ENCODE results near the gene PYGO2.

Gene PYGO2

GRCh38 chr1:154953611-154954038, 8.0 kb downstream of the PYGO2 start:
- no peaks in the 10 kb centered on the region for H3K27me3 ChIP-seq (ENCODE audit: insufficient read depth, poor library complexity, severe bottlenecking)
- no peak for DNase-seq (ENCODE audit: low read depth in 1 of 2, low spot score in 1 of 2)
- no peak overlapping the region for H3K4me3 ChIP-seq (replicated peaks; ENCODE audit: insufficient read depth, low read length)
- TF ChIP-seq GABPA (IDR thresholded peaks at IDR 0.05; ENCODE audit: low read depth) = no peak
- TF ChIP-seq POLR2AphosphoS5 (IDR thresholded peaks at IDR 0.05; ENCODE audit: low read depth) = no peak
- no peak for TF ChIP-seq CTCF (IDR thresholded peaks at IDR 0.05; ENCODE audit: insufficient read depth, low read length)
- TF ChIP-seq SPI1 (IDR thresholded peaks at IDR 0.05; ENCODE audit: borderline replicate concordance, low read depth) = no peak
- TF ChIP-seq, protein P1, sequence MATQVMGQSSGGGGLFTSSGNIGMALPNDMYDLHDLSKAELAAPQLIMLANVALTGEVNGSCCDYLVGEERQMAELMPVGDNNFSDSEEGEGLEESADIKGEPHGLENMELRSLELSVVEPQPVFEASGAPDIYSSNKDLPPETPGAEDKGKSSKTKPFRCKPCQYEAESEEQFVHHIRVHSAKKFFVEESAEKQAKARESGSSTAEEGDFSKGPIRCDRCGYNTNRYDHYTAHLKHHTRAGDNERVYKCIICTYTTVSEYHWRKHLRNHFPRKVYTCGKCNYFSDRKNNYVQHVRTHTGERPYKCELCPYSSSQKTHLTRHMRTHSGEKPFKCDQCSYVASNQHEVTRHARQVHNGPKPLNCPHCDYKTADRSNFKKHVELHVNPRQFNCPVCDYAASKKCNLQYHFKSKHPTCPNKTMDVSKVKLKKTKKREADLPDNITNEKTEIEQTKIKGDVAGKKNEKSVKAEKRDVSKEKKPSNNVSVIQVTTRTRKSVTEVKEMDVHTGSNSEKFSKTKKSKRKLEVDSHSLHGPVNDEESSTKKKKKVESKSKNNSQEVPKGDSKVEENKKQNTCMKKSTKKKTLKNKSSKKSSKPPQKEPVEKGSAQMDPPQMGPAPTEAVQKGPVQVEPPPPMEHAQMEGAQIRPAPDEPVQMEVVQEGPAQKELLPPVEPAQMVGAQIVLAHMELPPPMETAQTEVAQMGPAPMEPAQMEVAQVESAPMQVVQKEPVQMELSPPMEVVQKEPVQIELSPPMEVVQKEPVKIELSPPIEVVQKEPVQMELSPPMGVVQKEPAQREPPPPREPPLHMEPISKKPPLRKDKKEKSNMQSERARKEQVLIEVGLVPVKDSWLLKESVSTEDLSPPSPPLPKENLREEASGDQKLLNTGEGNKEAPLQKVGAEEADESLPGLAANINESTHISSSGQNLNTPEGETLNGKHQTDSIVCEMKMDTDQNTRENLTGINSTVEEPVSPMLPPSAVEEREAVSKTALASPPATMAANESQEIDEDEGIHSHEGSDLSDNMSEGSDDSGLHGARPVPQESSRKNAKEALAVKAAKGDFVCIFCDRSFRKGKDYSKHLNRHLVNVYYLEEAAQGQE (IDR thresholded peaks at IDR 0.05; ENCODE audit: insufficient replicate concordance, low read depth) = no peak
- no peak overlapping the region for H3K27ac ChIP-seq (replicated peaks)

DNA sequence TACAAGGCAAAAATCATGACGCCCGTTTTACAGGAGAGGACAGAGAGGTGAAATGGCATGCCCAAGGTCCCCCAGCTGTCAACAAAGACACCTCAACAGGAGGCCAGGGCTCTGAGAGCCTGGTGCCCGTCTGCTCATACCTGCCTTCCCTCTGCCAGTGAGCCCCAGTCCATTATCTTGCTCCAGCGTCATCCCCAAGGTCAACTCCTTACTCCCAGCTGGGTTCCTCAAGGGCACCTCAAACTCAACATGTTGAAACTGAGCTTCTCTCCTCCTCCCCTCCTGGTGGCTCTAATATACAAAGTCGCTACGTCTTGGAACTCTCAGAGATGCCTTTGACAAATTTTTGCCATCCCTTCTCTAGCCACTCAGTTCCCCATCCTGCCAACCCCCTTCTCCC, 8.9 kb downstream of the PYGO2 start:
- H3K27me3 ChIP-seq (ENCODE audit: insufficient read depth, poor library complexity, severe bottlenecking) = no peaks in the 10 kb centered on the region
- no peak for DNase-seq (ENCODE audit: low read depth in 1 of 2, low spot score in 1 of 2)
- no peak for TF ChIP-seq SPI1 (IDR thresholded peaks at IDR 0.05; ENCODE audit: borderline replicate concordance, low read depth)
- TF ChIP-seq POLR2AphosphoS5 (IDR thresholded peaks at IDR 0.05; ENCODE audit: low read depth) = no peak
- TF ChIP-seq, protein P1 (IDR thresholded peaks at IDR 0.05; ENCODE audit: insufficient replicate concordance, low read depth) = no peak
- no peak for TF ChIP-seq CTCF (IDR thresholded peaks at IDR 0.05; ENCODE audit: insufficient read depth, low read length)
- no peak for TF ChIP-seq GABPA (IDR thresholded peaks at IDR 0.05; ENCODE audit: low read depth)
- no peak overlapping the region for H3K27ac ChIP-seq (replicated peaks)
- H3K4me3 ChIP-seq (replicated peaks; ENCODE audit: insufficient read depth, low read length) = no peak overlapping the region

- H3K27ac ChIP-seq (replicated peaks) = no peak overlapping the region
- no peak for DNase-seq (ENCODE audit: low read depth in 1 of 2, low spot score in 1 of 2)
- no peaks in the 10 kb centered on the region for H3K27me3 ChIP-seq (ENCODE audit: insufficient read depth, poor library complexity, severe bottlenecking)
- H3K4me3 ChIP-seq (replicated peaks; ENCODE audit: insufficient read depth, low read length) = no peak overlapping the region
- TF ChIP-seq CTCF (IDR thresholded peaks at IDR 0.05; ENCODE audit: insufficient read depth, low read length) (no peak), GABPA (IDR thresholded peaks at IDR 0.05; ENCODE audit: low read depth) (no peak), SPI1 (IDR thresholded peaks at IDR 0.05; ENCODE audit: borderline replicate concordance, low read depth) (no peak), POLR2AphosphoS5 (IDR thresholded peaks at IDR 0.05; ENCODE audit: low read depth) (no peak)
- TF ChIP-seq, protein P1 (IDR thresholded peaks at IDR 0.05; ENCODE audit: insufficient replicate concordance, low read depth) = no peak
Measured at GRCh38 chr1:154951901-154952657, 9.5 kb downstream of the PYGO2 start.
